PFSK-1 (cell line): Measurements from ENCODE around the gene MINDY4.

Experiments used
- POLR2AphosphoS5 ChIP-seq: IDR thresholded peaks from 2 replicates; pipeline ENCODE4 v1.6.1; 2012; ENCODE audit warnings: low read depth, mild to moderate bottlenecking, control low read depth, low read length, moderate library complexity
- REST ChIP-seq, 2 experiments: IDR thresholded peaks; 2 replicates each; pipeline versions ENCODE4 v1.6.1 to v1.8.0; 2011 to 2012; ENCODE audit warnings: low read depth in 2 of 2, low read length in 2 of 2, control low read depth in 1 of 2, inconsistent platforms in 1 of 2, mild to moderate bottlenecking in 1 of 2, moderate library complexity in 1 of 2; ENCODE audit not compliant: insufficient read depth in 1 of 2
- SIN3A ChIP-seq: IDR thresholded peaks from 2 replicates; pipeline ENCODE4 v1.6.1; 2012; ENCODE audit warnings: mild to moderate bottlenecking, low read length, moderate library complexity, borderline replicate concordance; ENCODE audit not compliant: insufficient read depth
- TAF1 ChIP-seq: IDR thresholded peaks from 2 replicates; pipeline ENCODE4 v1.6.1; 2012; ENCODE audit warnings: low read length, control low read depth, borderline replicate concordance; ENCODE audit not compliant: insufficient read depth

- TF ChIP-seq REST (IDR thresholded peaks at IDR 0.05; ENCODE audit: insufficient read depth in 1 of 2, low read depth in 2 of 2, low read length in 2 of 2) (no peak), POLR2AphosphoS5 (no peak), TAF1 (no peak), SIN3A (no peak)
Observed at GRCh38 chr7:30726296-30727006, 44.8 kb upstream of the MINDY4 start.
